22Rv1 (cell line): Measurements from ENCODE around the gene UNC79.

Source experiments
- ZFX ChIP-seq: fragments of 450-650 bp; IDR thresholded peaks from 2 replicates; pipeline ENCODE4 v1.6.1; 2017; ENCODE audit warnings: antibody characterized with exemption, borderline replicate concordance
- TF ChIP-seq, protein P1 (sequence below): fragments of 450-650 bp; IDR thresholded peaks from 2 replicates; pipeline ENCODE4 v1.5.1; 2017; ENCODE audit warnings: mild to moderate bottlenecking

GRCh38 chr14:93481758-93482157 is 51.0 kb downstream of the UNC79 start:
- TF ChIP-seq, protein P1, sequence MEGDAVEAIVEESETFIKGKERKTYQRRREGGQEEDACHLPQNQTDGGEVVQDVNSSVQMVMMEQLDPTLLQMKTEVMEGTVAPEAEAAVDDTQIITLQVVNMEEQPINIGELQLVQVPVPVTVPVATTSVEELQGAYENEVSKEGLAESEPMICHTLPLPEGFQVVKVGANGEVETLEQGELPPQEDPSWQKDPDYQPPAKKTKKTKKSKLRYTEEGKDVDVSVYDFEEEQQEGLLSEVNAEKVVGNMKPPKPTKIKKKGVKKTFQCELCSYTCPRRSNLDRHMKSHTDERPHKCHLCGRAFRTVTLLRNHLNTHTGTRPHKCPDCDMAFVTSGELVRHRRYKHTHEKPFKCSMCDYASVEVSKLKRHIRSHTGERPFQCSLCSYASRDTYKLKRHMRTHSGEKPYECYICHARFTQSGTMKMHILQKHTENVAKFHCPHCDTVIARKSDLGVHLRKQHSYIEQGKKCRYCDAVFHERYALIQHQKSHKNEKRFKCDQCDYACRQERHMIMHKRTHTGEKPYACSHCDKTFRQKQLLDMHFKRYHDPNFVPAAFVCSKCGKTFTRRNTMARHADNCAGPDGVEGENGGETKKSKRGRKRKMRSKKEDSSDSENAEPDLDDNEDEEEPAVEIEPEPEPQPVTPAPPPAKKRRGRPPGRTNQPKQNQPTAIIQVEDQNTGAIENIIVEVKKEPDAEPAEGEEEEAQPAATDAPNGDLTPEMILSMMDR = no peak
- TF ChIP-seq ZFX = no peak
